ENCODE data around the gene SIDT1.

Gene SIDT1

DNA sequence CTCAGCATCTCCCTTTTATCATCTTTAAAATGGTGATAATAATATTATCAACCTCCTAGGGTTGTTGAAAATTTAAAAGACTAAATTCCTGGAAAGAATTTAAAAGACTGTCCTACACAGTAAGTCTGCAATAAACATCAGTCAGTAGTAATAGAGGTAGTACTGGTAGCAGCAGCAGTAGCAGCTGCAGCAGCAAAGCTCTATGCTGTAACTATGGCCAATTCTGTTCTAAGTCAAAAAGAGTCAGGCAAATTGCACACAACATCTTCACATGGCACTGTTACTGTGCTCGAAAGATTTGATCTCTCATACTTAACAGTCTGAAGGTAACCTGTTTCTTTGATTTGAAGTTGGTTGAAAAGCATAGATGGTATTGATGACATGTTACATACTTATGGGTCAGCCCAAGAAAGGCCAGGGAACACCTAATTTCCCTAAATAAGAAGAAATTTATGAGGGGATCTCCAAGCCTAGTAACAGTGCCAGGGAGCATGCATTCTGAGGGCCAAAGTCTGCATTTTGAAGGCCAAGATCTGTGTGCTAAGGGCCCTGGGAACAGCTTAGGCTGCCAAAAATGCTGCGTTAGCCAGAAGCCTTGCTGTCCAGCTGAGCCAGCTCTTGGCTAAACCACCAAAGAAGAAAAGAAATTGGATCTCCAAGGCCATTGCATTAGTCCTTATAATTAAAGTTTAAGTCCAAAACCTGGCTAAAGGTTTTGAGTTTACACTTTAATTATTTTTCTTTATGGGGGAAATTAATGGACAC, 68.2 kb downstream of the SIDT1 start:
- no peak overlapping the region for H3K4me3 ChIP-seq (ENCODE audit: low read depth, low read length)
- TF ChIP-seq, protein P1, sequence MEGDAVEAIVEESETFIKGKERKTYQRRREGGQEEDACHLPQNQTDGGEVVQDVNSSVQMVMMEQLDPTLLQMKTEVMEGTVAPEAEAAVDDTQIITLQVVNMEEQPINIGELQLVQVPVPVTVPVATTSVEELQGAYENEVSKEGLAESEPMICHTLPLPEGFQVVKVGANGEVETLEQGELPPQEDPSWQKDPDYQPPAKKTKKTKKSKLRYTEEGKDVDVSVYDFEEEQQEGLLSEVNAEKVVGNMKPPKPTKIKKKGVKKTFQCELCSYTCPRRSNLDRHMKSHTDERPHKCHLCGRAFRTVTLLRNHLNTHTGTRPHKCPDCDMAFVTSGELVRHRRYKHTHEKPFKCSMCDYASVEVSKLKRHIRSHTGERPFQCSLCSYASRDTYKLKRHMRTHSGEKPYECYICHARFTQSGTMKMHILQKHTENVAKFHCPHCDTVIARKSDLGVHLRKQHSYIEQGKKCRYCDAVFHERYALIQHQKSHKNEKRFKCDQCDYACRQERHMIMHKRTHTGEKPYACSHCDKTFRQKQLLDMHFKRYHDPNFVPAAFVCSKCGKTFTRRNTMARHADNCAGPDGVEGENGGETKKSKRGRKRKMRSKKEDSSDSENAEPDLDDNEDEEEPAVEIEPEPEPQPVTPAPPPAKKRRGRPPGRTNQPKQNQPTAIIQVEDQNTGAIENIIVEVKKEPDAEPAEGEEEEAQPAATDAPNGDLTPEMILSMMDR (IDR thresholded peaks at IDR 0.05; ENCODE audit: insufficient read depth, low read depth, low read length, missing control alignments): no peak
- no peak for DNase-seq (ENCODE audit: low read depth)

DNA sequence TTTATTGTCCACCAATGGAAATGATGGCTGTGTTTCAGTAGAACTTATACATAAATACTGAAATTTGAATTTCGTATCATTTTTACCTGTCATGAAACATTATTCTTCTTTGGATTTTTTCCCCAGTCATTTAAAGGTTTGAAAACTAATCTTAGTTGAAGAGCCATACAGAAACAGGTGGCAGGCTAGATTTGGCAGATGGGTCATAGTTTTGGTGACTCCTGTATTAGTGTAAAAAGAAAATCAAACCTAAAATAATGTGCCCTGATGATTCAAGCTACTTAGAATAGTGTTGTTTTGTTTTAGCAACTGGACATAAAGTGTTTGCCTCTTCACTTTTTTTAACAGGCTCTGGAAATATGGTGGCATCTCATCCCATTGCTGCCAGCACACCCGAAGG, 68.9 kb downstream of the SIDT1 start:
- no peak for DNase-seq (ENCODE audit: low read depth)
- no peak overlapping the region for H3K4me3 ChIP-seq (ENCODE audit: low read depth, low read length)
- TF ChIP-seq, protein P1 (IDR thresholded peaks at IDR 0.05; ENCODE audit: insufficient read depth, low read depth, low read length, missing control alignments): no peak

DNA sequence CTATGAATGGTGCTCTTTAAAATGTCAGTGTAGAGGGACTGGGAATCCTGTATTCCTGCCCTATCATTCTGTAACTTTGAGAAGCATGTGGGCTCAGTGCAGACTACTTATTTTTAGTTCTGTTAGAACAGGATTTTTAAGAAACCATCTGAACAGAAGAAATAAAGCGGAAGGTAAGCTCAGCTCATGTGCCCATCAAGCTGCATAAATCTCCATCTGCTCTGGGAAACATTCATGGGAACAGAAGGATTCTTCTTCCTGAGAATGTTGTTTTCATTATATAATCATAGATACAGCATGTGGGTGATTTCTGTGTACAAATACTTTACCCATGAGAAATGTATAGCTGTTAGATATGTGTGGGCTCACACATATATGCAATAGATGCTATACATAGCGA, 69.9 kb downstream of the SIDT1 start:
- TF ChIP-seq, protein P1 (IDR thresholded peaks at IDR 0.05; ENCODE audit: insufficient read depth, low read depth, low read length, missing control alignments): no peak
- no peak overlapping the region for H3K4me3 ChIP-seq (ENCODE audit: low read depth, low read length)
- no peak for DNase-seq (ENCODE audit: low read depth)

DNA sequence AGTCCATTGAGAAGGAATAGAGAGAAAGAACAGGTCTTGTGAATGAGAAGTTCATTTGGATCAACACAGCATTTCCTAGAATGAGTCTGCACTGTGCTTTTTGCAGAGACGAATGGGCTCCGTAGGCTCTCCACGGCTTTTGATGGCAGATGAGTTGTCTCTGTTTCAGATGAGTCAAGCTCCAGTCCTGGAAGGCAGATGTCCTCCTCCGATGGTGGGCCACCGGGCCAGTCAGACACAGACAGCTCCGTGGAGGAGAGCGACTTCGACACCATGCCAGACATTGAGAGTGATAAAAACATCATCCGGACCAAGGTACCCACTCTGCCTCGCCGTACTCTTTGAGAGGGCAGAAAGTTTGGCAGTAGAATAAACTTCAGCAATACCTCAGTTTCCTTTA, 70.5 kb downstream of the SIDT1 start:
- TF ChIP-seq, protein P1 (IDR thresholded peaks at IDR 0.05; ENCODE audit: insufficient read depth, low read depth, low read length, missing control alignments): no peak
- H3K4me3 ChIP-seq (ENCODE audit: low read depth, low read length): no peak overlapping the region
- DNase-seq (ENCODE audit: low read depth): no peak

DNA sequence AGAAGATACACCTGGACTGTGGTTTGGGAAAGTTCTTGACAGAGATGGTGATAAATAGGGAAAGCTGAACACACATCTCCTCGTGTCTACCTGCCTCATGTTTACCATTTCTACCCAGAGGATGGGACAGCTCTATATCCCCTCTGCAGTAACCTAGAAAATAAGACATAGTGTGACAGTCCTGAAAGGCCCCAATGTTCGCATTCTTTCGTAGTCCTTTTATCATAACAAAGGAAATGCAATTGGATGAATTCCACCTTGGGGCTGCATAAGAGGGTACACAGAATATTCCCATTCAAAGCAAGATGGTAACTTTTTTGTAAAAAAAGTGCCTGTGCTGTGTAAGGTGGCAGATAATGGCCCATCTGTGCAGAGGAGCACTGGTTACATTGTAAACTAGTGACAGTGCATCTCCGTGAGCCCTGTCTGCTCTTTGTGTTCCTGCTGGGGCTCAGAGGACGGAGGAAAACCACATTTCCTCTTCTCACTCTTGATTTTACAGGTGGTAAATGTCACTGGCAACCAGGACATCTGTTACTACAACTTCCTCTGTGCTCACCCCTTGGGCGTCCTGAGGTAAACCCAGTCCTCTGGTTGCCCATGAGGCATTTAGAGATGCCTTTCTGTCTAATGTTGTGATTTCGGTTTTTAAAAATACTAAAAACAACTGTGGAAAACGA, 74.3 kb downstream of the SIDT1 start:
- H3K4me3 ChIP-seq (ENCODE audit: low read depth, low read length): no peak overlapping the region
- TF ChIP-seq, protein P1 (IDR thresholded peaks at IDR 0.05; ENCODE audit: insufficient read depth, low read depth, low read length, missing control alignments): no peak
- peak; percentile 90 for DNase-seq (ENCODE audit: low read depth)

DNA sequence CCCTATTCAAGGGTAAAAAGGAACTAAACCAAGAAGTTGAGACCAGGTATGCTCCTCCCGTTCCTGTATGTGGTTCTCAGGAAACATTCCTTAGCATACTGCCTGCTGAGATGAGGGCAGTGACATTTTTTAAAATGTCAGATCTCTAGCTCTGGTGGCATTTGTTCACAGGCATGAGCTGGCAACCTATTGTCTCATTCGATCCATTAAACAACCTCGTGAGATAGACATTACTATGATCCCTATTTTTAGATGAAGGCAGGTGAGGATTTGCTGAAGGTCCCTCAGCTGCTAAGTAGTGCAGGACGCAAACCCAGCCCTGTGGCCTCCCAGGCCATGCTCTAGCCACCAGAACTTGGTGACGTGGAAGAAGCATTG, 74.9 kb downstream of the SIDT1 start:
- TF ChIP-seq, protein P1 (IDR thresholded peaks at IDR 0.05; ENCODE audit: insufficient read depth, low read depth, low read length, missing control alignments): no peak
- H3K4me3 ChIP-seq (ENCODE audit: low read depth, low read length): no peak overlapping the region
- DNase-seq (ENCODE audit: low read depth): no peak

Data from GM12865 (cell line).